SU-DHL-6 (cell line): Measurements from ENCODE around the gene MUC6.

Source experiments
- CTCF ChIP-seq: fragments of 200-600 bp; sonication (generic); IDR thresholded peaks from one replicate; pipeline ENCODE4 v1.5.1; 2017; ENCODE audit warnings: antibody characterized with exemption, mild to moderate bottlenecking, low read length, moderate library complexity; ENCODE audit not compliant: insufficient read depth, poor library complexity, severe bottlenecking
- EZH2phosphoT487 ChIP-seq: fragments of 200-600 bp; sonication (generic), shearing (Covaris generic); conservative IDR thresholded peaks from 2 replicates; pipeline ENCODE4 v1.6.1; 2018; ENCODE audit warnings: mild to moderate bottlenecking, antibody characterized with exemption, low read length, moderate library complexity, mixed read lengths

- TF ChIP-seq CTCF (no peak), EZH2phosphoT487 (no peak)
These were observed 28.3 kb downstream of the MUC6 start for GRCh38 chr11:1008001-1008802.
